Spinal cord (tissue), 10 donors: ENCODE data around the gene DNAJC8. TPM values are rescaled to one million over a fixed set of nuclear protein-coding genes. Genes with fewer than 3 reads are reported as not detected.
A peak's percentile ranks its signal among the peaks of the same experiment; 100 is the strongest.

Source experiments
- DNase-seq, 6 donors: peaks; one replicate each; pipeline versions ENCODE4 v3.0.0 to v3.0.0-alpha.2; 2013 to 2015; ENCODE audit warnings: low spot score in 6 of 6, low read depth in 4 of 6
- H3K27ac ChIP-seq: one replicate; pipeline ENCODE4 v1.5.1; 2013; ENCODE audit warnings: low read depth, low read length, control low read depth
- H3K27me3 ChIP-seq: one replicate; pipeline ENCODE4 v1.6.1; 2013; ENCODE audit warnings: low read length; ENCODE audit not compliant: control insufficient read depth, insufficient read depth
- H3K36me3 ChIP-seq: one replicate; pipeline ENCODE4 v1.6.1; 2013; ENCODE audit warnings: low read length; ENCODE audit not compliant: control insufficient read depth, insufficient read depth
- H3K4me1 ChIP-seq: one replicate; pipeline ENCODE4 v1.6.1; 2013; ENCODE audit warnings: low read length; ENCODE audit not compliant: control insufficient read depth, insufficient read depth
- H3K4me3 ChIP-seq: one replicate; pipeline ENCODE4 v1.5.1; 2013; ENCODE audit warnings: low read depth, low read length, control low read depth
- H3K9me3 ChIP-seq: one replicate; pipeline ENCODE4 v1.6.1; 2013; ENCODE audit warnings: low read length; ENCODE audit not compliant: control insufficient read depth, insufficient read depth
- WGBS: methylation state at CpG from one replicate; pipeline ENCODE4 v1.1.5; 2013; ENCODE audit warnings: missing lambda C conversion rate; ENCODE audit not compliant: insufficient coverage; 5-methylcytosine and 5-hydroxymethylcytosine counted together
- polyA plus RNA-seq, 2 donors: library from polyadenylated mRNA; unstranded; fragments of 120-200 nt; gene quantifications; one replicate each; pipeline ENCODE4 v1.2.1, GENCODE V29; 2013; ENCODE audit not compliant: insufficient read length in 2 of 2
- total RNA-seq, 2 donors: library from RNA; depleted of rRNA in 1 of 2; stranded (reverse); fragments of 120-200 nt in 1 of 2; fragments of >200 nt in 1 of 2; gene quantifications; one replicate each; pipeline versions ENCODE4 v1.2.3 to v1.2.4, GENCODE V29; 2013 to 2014
- donor health status: healthy.

Gene DNAJC8
- total and polyA plus RNA-seq, 4 donors = 49.3 to 145 (median 138) TPM

- no peak overlapping the region for H3K27ac ChIP-seq
Measured at GRCh38 chr1:28213315-28213714, 19.5 kb downstream of the DNAJC8 start.

GRCh38 chr1:28209700-28210099 is 23.1 kb downstream of the DNAJC8 start:
- Histone ChIP-seq H3K4me1 (no peaks in the 10 kb centered on the region), H3K9me3 (no peaks in the 10 kb centered on the region), H3K4me3 (no peak overlapping the region), H3K27ac (no peak overlapping the region), H3K36me3 (peaks cover 33% of the 10 kb centered on the region), H3K27me3 (no peaks in the 10 kb centered on the region)
- WGBS = 70% methylated on average over 1 of the region's 1 CpG
- DNase-seq = no peak

More at GRCh38 chr1:28213315-28213714, 19.5 kb downstream of the DNAJC8 start:
- no peaks in the 10 kb centered on the region for H3K9me3 ChIP-seq
- peaks cover 13% of the 10 kb centered on the region for H3K36me3 ChIP-seq
- no peak for DNase-seq
- no peak overlapping the region for H3K4me3 ChIP-seq
- no peaks in the 10 kb centered on the region for H3K27me3 ChIP-seq
- WGBS = 100% methylated on average over 1 of the region's 2 CpGs
- no peaks in the 10 kb centered on the region for H3K4me1 ChIP-seq

GRCh38 chr1:28208818-28209441 is 23.9 kb downstream of the DNAJC8 start:
- DNase-seq = peak in 5 of 6 donors; percentile 23 to 82 (median 38)
- no peaks in the 10 kb centered on the region for H3K27me3 ChIP-seq
- peaks cover 38% of the 10 kb centered on the region for H3K36me3 ChIP-seq
- no peak overlapping the region for H3K27ac ChIP-seq
- H3K9me3 ChIP-seq = no peaks in the 10 kb centered on the region
- no peak overlapping the region for H3K4me3 ChIP-seq
- WGBS = 11% methylated on average over 1 of the region's 4 CpGs
- H3K4me1 ChIP-seq = no peaks in the 10 kb centered on the region

- H3K36me3 ChIP-seq = peaks cover 52% of the 10 kb centered on the region
- no peak overlapping the region for H3K4me3 ChIP-seq
- no peaks in the 10 kb centered on the region for H3K9me3 ChIP-seq
- no peak for DNase-seq
- H3K27me3 ChIP-seq = no peaks in the 10 kb centered on the region
- 93% methylated on average over 2 of the region's 4 CpGs for WGBS
- no peak overlapping the region for H3K27ac ChIP-seq
- H3K4me1 ChIP-seq = no peaks in the 10 kb centered on the region
Measured at GRCh38 chr1:28205243-28205642, 27.6 kb downstream of the DNAJC8 start.

- Histone ChIP-seq H3K36me3 (peaks cover 60% of the 10 kb centered on the region), H3K27ac (no peak overlapping the region), H3K27me3 (no peaks in the 10 kb centered on the region), H3K9me3 (no peaks in the 10 kb centered on the region), H3K4me3 (no peak overlapping the region), H3K4me1 (no peaks in the 10 kb centered on the region)
- DNase-seq = no peak
- 96% methylated on average over 3 of the region's 6 CpGs for WGBS
Measured at GRCh38 chr1:28200234-28200873, 32.5 kb downstream of the DNAJC8 start.

- H3K9me3 ChIP-seq = no peaks in the 10 kb centered on the region
- 91% methylated on average over 4 of the region's 8 CpGs for WGBS
- no peaks in the 10 kb centered on the region for H3K27me3 ChIP-seq
- no peak for DNase-seq
- H3K4me3 ChIP-seq = no peak overlapping the region
- no peak overlapping the region for H3K27ac ChIP-seq
- H3K4me1 ChIP-seq = no peaks in the 10 kb centered on the region
- peaks cover 53% of the 10 kb centered on the region for H3K36me3 ChIP-seq
Measured at GRCh38 chr1:28199328-28200233, 33.2 kb downstream of the DNAJC8 start.

- Histone ChIP-seq H3K9me3 (no peaks in the 10 kb centered on the region), H3K4me3 (no peak overlapping the region), H3K4me1 (no peaks in the 10 kb centered on the region), H3K27ac (no peak overlapping the region), H3K27me3 (no peaks in the 10 kb centered on the region), H3K36me3 (peaks cover 52% of the 10 kb centered on the region)
- 87% methylated on average over 3 of the region's 12 CpGs for WGBS
- no peak for DNase-seq
Measured at GRCh38 chr1:28197682-28198415, 35.0 kb downstream of the DNAJC8 start.

- Histone ChIP-seq H3K4me1 (no peaks in the 10 kb centered on the region), H3K36me3 (peaks cover 42% of the 10 kb centered on the region), H3K9me3 (no peaks in the 10 kb centered on the region), H3K4me3 (no peak overlapping the region), H3K27me3 (no peaks in the 10 kb centered on the region), H3K27ac (no peak overlapping the region)
- WGBS = 32% methylated on average over 2 of the region's 3 CpGs
- DNase-seq = no peak
Measured at GRCh38 chr1:28196330-28196729, 36.5 kb downstream of the DNAJC8 start.

GRCh38 chr1:28195780-28196179 is 37.0 kb downstream of the DNAJC8 start:
- H3K9me3 ChIP-seq = no peaks in the 10 kb centered on the region
- no peak overlapping the region for H3K27ac ChIP-seq
- DNase-seq = no peak
- no peaks in the 10 kb centered on the region for H3K4me1 ChIP-seq
- H3K36me3 ChIP-seq = peaks cover 39% of the 10 kb centered on the region
- no peak overlapping the region for H3K4me3 ChIP-seq
- 100% methylated on average over 1 of the region's 1 CpG for WGBS
- H3K27me3 ChIP-seq = no peaks in the 10 kb centered on the region
